ENCODE data around the gene PCDHA5.

The PCDHA5 gene

GRCh38 chr5:140868721-140869554, 47.5 kb downstream of the PCDHA5 start, which contains the start of gene PCDHA11 (continued):
- TF ChIP-seq REST (tag by site-specific recombination; IDR thresholded peaks at IDR 0.05) (0 out of 2 replicates have a peak, but pooled peaks have one; percentile 29), ZNF311 (tag by site-specific recombination; IDR thresholded peaks at IDR 0.05; ENCODE audit: borderline replicate concordance) (no peak), ZNF777 (tag by site-specific recombination; IDR thresholded peaks at IDR 0.05; ENCODE audit: borderline replicate concordance) (0 out of 2 replicates have a peak, but pooled peaks have one; percentile 26), ZNF146 (tag by site-specific recombination; IDR thresholded peaks at IDR 0.05) (no peak), ZNF704 (tag by site-specific recombination; IDR thresholded peaks at IDR 0.05) (no peak), ZBTB6 (tag by site-specific recombination; IDR thresholded peaks at IDR 0.05) (peak; percentile 43; the same call in 1 of the 2 replicates), ZNF324 (tag by site-specific recombination; IDR thresholded peaks at IDR 0.05) (no peak)
- TF ChIP-seq, protein P1, sequence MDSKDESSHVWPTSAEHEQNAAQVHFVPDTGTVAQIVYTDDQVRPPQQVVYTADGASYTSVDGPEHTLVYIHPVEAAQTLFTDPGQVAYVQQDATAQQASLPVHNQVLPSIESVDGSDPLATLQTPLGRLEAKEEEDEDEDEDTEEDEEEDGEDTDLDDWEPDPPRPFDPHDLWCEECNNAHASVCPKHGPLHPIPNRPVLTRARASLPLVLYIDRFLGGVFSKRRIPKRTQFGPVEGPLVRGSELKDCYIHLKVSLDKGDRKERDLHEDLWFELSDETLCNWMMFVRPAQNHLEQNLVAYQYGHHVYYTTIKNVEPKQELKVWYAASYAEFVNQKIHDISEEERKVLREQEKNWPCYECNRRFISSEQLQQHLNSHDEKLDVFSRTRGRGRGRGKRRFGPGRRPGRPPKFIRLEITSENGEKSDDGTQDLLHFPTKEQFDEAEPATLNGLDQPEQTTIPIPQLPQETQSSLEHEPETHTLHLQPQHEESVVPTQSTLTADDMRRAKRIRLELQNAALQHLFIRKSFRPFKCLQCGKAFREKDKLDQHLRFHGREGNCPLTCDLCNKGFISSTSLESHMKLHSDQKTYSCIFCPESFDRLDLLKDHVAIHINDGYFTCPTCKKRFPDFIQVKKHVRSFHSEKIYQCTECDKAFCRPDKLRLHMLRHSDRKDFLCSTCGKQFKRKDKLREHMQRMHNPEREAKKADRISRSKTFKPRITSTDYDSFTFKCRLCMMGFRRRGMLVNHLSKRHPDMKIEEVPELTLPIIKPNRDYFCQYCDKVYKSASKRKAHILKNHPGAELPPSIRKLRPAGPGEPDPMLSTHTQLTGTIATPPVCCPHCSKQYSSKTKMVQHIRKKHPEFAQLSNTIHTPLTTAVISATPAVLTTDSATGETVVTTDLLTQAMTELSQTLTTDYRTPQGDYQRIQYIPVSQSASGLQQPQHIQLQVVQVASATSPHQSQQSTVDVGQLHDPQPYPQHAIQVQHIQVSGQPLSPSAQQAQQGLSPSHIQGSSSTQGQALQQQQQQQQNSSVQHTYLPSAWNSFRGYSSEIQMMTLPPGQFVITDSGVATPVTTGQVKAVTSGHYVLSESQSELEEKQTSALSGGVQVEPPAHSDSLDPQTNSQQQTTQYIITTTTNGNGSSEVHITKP (tag by site-specific recombination; IDR thresholded peaks at IDR 0.05), result no peak

GRCh38 chr5:140869555-140869886, 48.1 kb downstream of the PCDHA5 start:
- Histone ChIP-seq H3K36me3 (ENCODE audit: control insufficient read depth in 2 of 2, insufficient read depth in 1 of 2, low read length in 2 of 2) (no peaks in the 10 kb centered on the region), H3K4me3 (ENCODE audit: low read depth, low read length) (no peak overlapping the region), H3K4me1 (ENCODE audit: control insufficient read depth, insufficient read depth, low read length) (no peaks in the 10 kb centered on the region), H3K27ac (ENCODE audit: extremely low read depth, low read depth, low read length) (no peak overlapping the region), H3K9me3 (ENCODE audit: control insufficient read depth, insufficient read depth, low read depth, low read length) (no peaks in the 10 kb centered on the region)
- ChIA-PET POLR2A (interaction anchor here (0.6 to 0.9 kb wide), 2 partner anchors 103 to 171 kb away, joined by 3 read pairs; no protein-coding TSS in a partner anchor), CTCF (interaction anchor here (0.6 to 2.9 kb wide), 35 partner anchors 9 to 513 kb away, joined by 3 to 40 read pairs (median 4); partner anchors contain the start of genes PCDHA10, PCDHA13, PCDHB1 and PCDHB12)
- TF ChIP-seq ZNF654 (tag by site-specific recombination; IDR thresholded peaks at IDR 0.05; ENCODE audit: low read depth) (peak; percentile 28; the same call in 1 of the 2 replicates), ZNF639 (tag by site-specific recombination; IDR thresholded peaks at IDR 0.05) (no peak), ZNF274 (IDR thresholded peaks at IDR 0.05; ENCODE audit: low read length) (no peak), ZNF274 (tag by site-specific recombination; IDR thresholded peaks at IDR 0.05; ENCODE audit: borderline replicate concordance) (no peak)
